T1000 (cell line): ENCODE results near the gene SYCE1.
"Not testable (repeated sequence)": the region's sequence is repeated elsewhere in the genome, so short reads cannot be mapped to it uniquely, and the experiment has no call there.

ENCODE experiments used
- DNase-seq: peaks from one replicate; lab custom pipeline; 2025; ENCODE audit warnings: mixed read lengths; lab: John Stamatoyannopoulos, UW

The SYCE1 gene

GRCh38 chr10:133565441-133566294 is at the start of gene SYCE1:
Gene SYCE1, minus strand, starts transcription at chr10:133565583. Its CDS starts 54 bp downstream, at chr10:133565529.
- DNase-seq: no peak

GRCh38 chr10:133614830-133615580 is 49.6 kb upstream of the SYCE1 start:
- no peak for DNase-seq

GRCh38 chr10:133613699-133614098 is 48.3 kb upstream of the SYCE1 start:
- no peak for DNase-seq

- no peak for DNase-seq
Observed at GRCh38 chr10:133611079-133611478, 45.7 kb upstream of the SYCE1 start.

GRCh38 chr10:133608855-133609254 is 43.5 kb upstream of the SYCE1 start:
- DNase-seq: no peak

- not testable (repeated sequence) for DNase-seq
Observed at GRCh38 chr10:133603434-133603833, 38.1 kb upstream of the SYCE1 start.

GRCh38 chr10:133600657-133601056 is 35.3 kb upstream of the SYCE1 start:
- no peak for DNase-seq

GRCh38 chr10:133599869-133600268 is 34.5 kb upstream of the SYCE1 start:
- not testable (repeated sequence) for DNase-seq

GRCh38 chr10:133592716-133593115 is 27.3 kb upstream of the SYCE1 start:
- no peak for DNase-seq

GRCh38 chr10:133590970-133591359 is 25.6 kb upstream of the SYCE1 start:
- DNase-seq: no peak

GRCh38 chr10:133590226-133590969 is 25.0 kb upstream of the SYCE1 start:
- no peak for DNase-seq

- DNase-seq: not testable (repeated sequence)
Observed at GRCh38 chr10:133577037-133577436, 11.7 kb upstream of the SYCE1 start.

GRCh38 chr10:133573460-133573859 is 8.1 kb upstream of the SYCE1 start:
- DNase-seq: not testable (repeated sequence)

- not testable (repeated sequence) for DNase-seq
Observed at GRCh38 chr10:133572055-133572454, 6.7 kb upstream of the SYCE1 start.

GRCh38 chr10:133569801-133570200 is 4.4 kb upstream of the SYCE1 start:
- not testable (repeated sequence) for DNase-seq

- not testable (repeated sequence) for DNase-seq
Observed at GRCh38 chr10:133568831-133569527, 3.6 kb upstream of the SYCE1 start.

- no peak for DNase-seq
Observed at GRCh38 chr10:133568287-133568614, 2.9 kb upstream of the SYCE1 start.

GRCh38 chr10:133567609-133568286 is 2.4 kb upstream of the SYCE1 start:
- DNase-seq: no peak

GRCh38 chr10:133567119-133567518 is 1.7 kb upstream of the SYCE1 start:
- no peak for DNase-seq

- DNase-seq: no peak
Observed at GRCh38 chr10:133564816-133565215, 567 bp downstream of the SYCE1 start.

GRCh38 chr10:133559216-133559615 is 6.2 kb downstream of the SYCE1 start:
- no peak for DNase-seq
